NB4 (cell line): Measurements from ENCODE around the gene SRGAP3.

Experiments used
- POLR2A ChIP-seq: IDR thresholded peaks from 2 replicates; pipeline ENCODE4 v1.6.1; 2011; ENCODE audit warnings: mild to moderate bottlenecking; ENCODE audit not compliant: insufficient read length; ENCODE audit errors: extremely low read depth
- TF ChIP-seq, protein P1 (sequence below): IDR thresholded peaks from one replicate; pipeline ENCODE4 v1.5.1; 2012; ENCODE audit warnings: low read depth, low read length

DNA sequence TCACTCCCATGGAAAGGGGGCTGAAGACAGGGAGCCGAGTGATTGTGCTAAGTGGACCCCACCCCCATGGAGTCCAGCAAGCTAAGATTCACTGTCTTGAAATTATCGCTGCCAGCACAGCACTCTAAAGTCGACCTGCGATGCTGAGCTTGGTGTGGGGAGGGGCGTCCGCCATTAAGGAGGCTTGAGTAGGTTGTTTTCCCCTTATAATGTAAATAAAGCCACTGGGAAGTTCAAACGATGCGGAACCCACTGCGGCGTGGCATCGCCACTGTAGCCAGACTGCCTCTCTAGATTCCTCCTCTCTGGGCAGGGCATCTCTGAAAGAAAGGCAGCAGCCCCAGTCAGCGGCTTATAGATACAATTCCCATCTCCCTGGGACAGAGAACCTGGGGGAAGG, 10.9 kb upstream of the SRGAP3 start:
- TF ChIP-seq, protein P1, sequence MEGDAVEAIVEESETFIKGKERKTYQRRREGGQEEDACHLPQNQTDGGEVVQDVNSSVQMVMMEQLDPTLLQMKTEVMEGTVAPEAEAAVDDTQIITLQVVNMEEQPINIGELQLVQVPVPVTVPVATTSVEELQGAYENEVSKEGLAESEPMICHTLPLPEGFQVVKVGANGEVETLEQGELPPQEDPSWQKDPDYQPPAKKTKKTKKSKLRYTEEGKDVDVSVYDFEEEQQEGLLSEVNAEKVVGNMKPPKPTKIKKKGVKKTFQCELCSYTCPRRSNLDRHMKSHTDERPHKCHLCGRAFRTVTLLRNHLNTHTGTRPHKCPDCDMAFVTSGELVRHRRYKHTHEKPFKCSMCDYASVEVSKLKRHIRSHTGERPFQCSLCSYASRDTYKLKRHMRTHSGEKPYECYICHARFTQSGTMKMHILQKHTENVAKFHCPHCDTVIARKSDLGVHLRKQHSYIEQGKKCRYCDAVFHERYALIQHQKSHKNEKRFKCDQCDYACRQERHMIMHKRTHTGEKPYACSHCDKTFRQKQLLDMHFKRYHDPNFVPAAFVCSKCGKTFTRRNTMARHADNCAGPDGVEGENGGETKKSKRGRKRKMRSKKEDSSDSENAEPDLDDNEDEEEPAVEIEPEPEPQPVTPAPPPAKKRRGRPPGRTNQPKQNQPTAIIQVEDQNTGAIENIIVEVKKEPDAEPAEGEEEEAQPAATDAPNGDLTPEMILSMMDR, result no peak
- no peak for TF ChIP-seq POLR2A
